MG63 (cell line): ENCODE results near the gene NUCB1. TPM values are rescaled to one million over a fixed set of nuclear protein-coding genes. Genes with fewer than 3 reads are reported as not detected.
A peak's percentile ranks its signal among the peaks of the same experiment; 100 is the strongest.
"Not testable (repeated sequence)": the region's sequence is repeated elsewhere in the genome, so short reads cannot be mapped to it uniquely, and the experiment has no call there.

ENCODE experiments used
- DNase-seq: peaks from one replicate; pipeline ENCODE4 v3.0.0-alpha.2; 2020
- H3K27me3 ChIP-seq: fragments of 250-450 bp; sonication (Bioruptor Pico); 2 replicates; pipeline ENCODE4 v1.5.1; 2020; ENCODE audit warnings: mild to moderate bottlenecking, moderate library complexity
- H3K36me3 ChIP-seq: fragments of 250-450 bp; sonication (Bioruptor Pico); 2 replicates; pipeline ENCODE4 v1.5.1; 2020; ENCODE audit warnings: mild to moderate bottlenecking, moderate library complexity
- H3K4me3 ChIP-seq: fragments of 250-450 bp; sonication (Bioruptor Pico); 2 replicates; pipeline ENCODE4 v1.5.1; 2020; ENCODE audit warnings: mild to moderate bottlenecking, moderate library complexity
- H3K9me3 ChIP-seq: fragments of 250-450 bp; sonication (Bioruptor Pico); 2 replicates; pipeline ENCODE4 v1.5.1; 2020; ENCODE audit warnings: mild to moderate bottlenecking, moderate library complexity
- total RNA-seq: library from RNA; depleted of rRNA; stranded (reverse); fragments of >200 nt; shearing (Covaris generic); gene quantifications from 2 replicates; pipeline ENCODE4 v1.2.3, GENCODE V29; 2014; ENCODE audit warnings: low replicate concordance

Gene NUCB1
- total RNA-seq, 1 experiment from 2014 or later: 236 TPM

- DNase-seq: no peak
- H3K27me3 ChIP-seq: no peaks in the 10 kb centered on the region
- no peaks in the 10 kb centered on the region for H3K9me3 ChIP-seq
- H3K4me3 ChIP-seq: no peak overlapping the region
- H3K36me3 ChIP-seq: no peaks in the 10 kb centered on the region
These were observed 9.6 kb upstream of the NUCB1 start for GRCh38 chr19:48890551-48890950.

- DNase-seq: no peak
- no peak overlapping the region for H3K4me3 ChIP-seq
- no peaks in the 10 kb centered on the region for H3K27me3 ChIP-seq
These were observed 4.9 kb upstream of the NUCB1 start for GRCh38 chr19:48895226-48895625.

GRCh38 chr19:48896191-48896720, 3.9 kb upstream of the NUCB1 start:
- H3K27me3 ChIP-seq: no peaks in the 10 kb centered on the region
- H3K9me3 ChIP-seq: no peaks in the 10 kb centered on the region
- DNase-seq: no peak
- H3K36me3 ChIP-seq: peaks cover 5% of the 10 kb centered on the region
- no peak overlapping the region for H3K4me3 ChIP-seq

More at GRCh38 chr19:48895226-48895625, 4.9 kb upstream of the NUCB1 start:
- H3K36me3 ChIP-seq: no peaks in the 10 kb centered on the region
- H3K9me3 ChIP-seq: no peaks in the 10 kb centered on the region

GRCh38 chr19:48897181-48897580, 2.9 kb upstream of the NUCB1 start:
- Histone ChIP-seq H3K9me3 (no peaks in the 10 kb centered on the region), H3K36me3 (peaks cover 13% of the 10 kb centered on the region), H3K4me3 (no peak overlapping the region), H3K27me3 (no peaks in the 10 kb centered on the region)
- DNase-seq: no peak

GRCh38 chr19:48899386-48899749, 744 bp upstream of the NUCB1 start:
- not testable (repeated sequence) for DNase-seq, H3K27me3 ChIP-seq, H3K9me3 ChIP-seq
- Histone ChIP-seq H3K36me3 (peaks cover 19% of the 10 kb centered on the region), H3K4me3 (peak overlapping the region; percentile 77)

- H3K36me3 ChIP-seq: peaks cover 29% of the 10 kb centered on the region
- DNase-seq: peak; percentile 10
- no peaks in the 10 kb centered on the region for H3K27me3 ChIP-seq
- peak overlapping the region; percentile 77 for H3K4me3 ChIP-seq
- no peaks in the 10 kb centered on the region for H3K9me3 ChIP-seq
These were observed 630 bp downstream of the NUCB1 start for GRCh38 chr19:48900477-48901406.

GRCh38 chr19:48902291-48902690, 2.2 kb downstream of the NUCB1 start:
- not testable (repeated sequence) for H3K4me3 ChIP-seq, H3K9me3 ChIP-seq
- peaks cover 40% of the 10 kb centered on the region for H3K36me3 ChIP-seq

GRCh38 chr19:48903788-48904187, 3.7 kb downstream of the NUCB1 start:
- not testable (repeated sequence) for H3K27me3 ChIP-seq, DNase-seq, H3K9me3 ChIP-seq, H3K4me3 ChIP-seq
- H3K36me3 ChIP-seq: peaks cover 55% of the 10 kb centered on the region

More at GRCh38 chr19:48902291-48902690, 2.2 kb downstream of the NUCB1 start:
- not testable (repeated sequence) for DNase-seq, H3K27me3 ChIP-seq

- Histone ChIP-seq H3K4me3 (no peak overlapping the region), H3K36me3 (peaks cover 66% of the 10 kb centered on the region), H3K27me3 (no peaks in the 10 kb centered on the region), H3K9me3 (no peaks in the 10 kb centered on the region)
- DNase-seq: no peak
These were observed 5.6 kb downstream of the NUCB1 start for GRCh38 chr19:48905664-48906063.

GRCh38 chr19:48906324-48906723, 6.2 kb downstream of the NUCB1 start:
- H3K4me3 ChIP-seq: no peak overlapping the region
- peaks cover 66% of the 10 kb centered on the region for H3K36me3 ChIP-seq
- no peaks in the 10 kb centered on the region for H3K9me3 ChIP-seq
- no peaks in the 10 kb centered on the region for H3K27me3 ChIP-seq
- no peak for DNase-seq

- Histone ChIP-seq H3K27me3 (no peaks in the 10 kb centered on the region), H3K4me3 (no peak overlapping the region), H3K36me3 (peaks cover 67% of the 10 kb centered on the region), H3K9me3 (no peaks in the 10 kb centered on the region)
- no peak for DNase-seq
These were observed 7.6 kb downstream of the NUCB1 start for GRCh38 chr19:48907671-48908070.

- H3K27me3 ChIP-seq, H3K4me3 ChIP-seq, DNase-seq, H3K9me3 ChIP-seq: not testable (repeated sequence)
- H3K36me3 ChIP-seq: peaks cover 80% of the 10 kb centered on the region
These were observed 9.4 kb downstream of the NUCB1 start for GRCh38 chr19:48909424-48910077.

- Histone ChIP-seq H3K9me3 (no peaks in the 10 kb centered on the region), H3K27me3 (no peaks in the 10 kb centered on the region), H3K36me3 (peaks cover 71% of the 10 kb centered on the region), H3K4me3 (no peak overlapping the region)
- DNase-seq: no peak
These were observed 10.7 kb downstream of the NUCB1 start for GRCh38 chr19:48910803-48911202.

GRCh38 chr19:48913114-48913889, 13.2 kb downstream of the NUCB1 start:
- Histone ChIP-seq H3K27me3 (no peaks in the 10 kb centered on the region), H3K36me3 (peaks cover 68% of the 10 kb centered on the region)

GRCh38 chr19:48914181-48914580, 14.1 kb downstream of the NUCB1 start:
- no peaks in the 10 kb centered on the region for H3K27me3 ChIP-seq
- no peaks in the 10 kb centered on the region for H3K9me3 ChIP-seq
- H3K36me3 ChIP-seq: peaks cover 71% of the 10 kb centered on the region
- DNase-seq: no peak
- H3K4me3 ChIP-seq: no peak overlapping the region

More at GRCh38 chr19:48913114-48913889, 13.2 kb downstream of the NUCB1 start:
- Histone ChIP-seq H3K4me3 (no peak overlapping the region), H3K9me3 (no peaks in the 10 kb centered on the region)
- DNase-seq: no peak

GRCh38 chr19:48915757-48916156, 15.6 kb downstream of the NUCB1 start:
- H3K9me3 ChIP-seq: no peaks in the 10 kb centered on the region
- H3K4me3 ChIP-seq: no peak overlapping the region
- DNase-seq: no peak
- no peaks in the 10 kb centered on the region for H3K27me3 ChIP-seq
- peaks cover 70% of the 10 kb centered on the region for H3K36me3 ChIP-seq

- H3K27me3 ChIP-seq: no peaks in the 10 kb centered on the region
- H3K36me3 ChIP-seq: peaks cover 67% of the 10 kb centered on the region
- H3K4me3 ChIP-seq: no peak overlapping the region
- no peaks in the 10 kb centered on the region for H3K9me3 ChIP-seq
- DNase-seq: no peak
These were observed 18.0 kb downstream of the NUCB1 start for GRCh38 chr19:48918071-48918470.
